Tibial nerve (tissue), 3 donors: ENCODE data around the gene SLC39A11.

Experiments used
- POLR2A ChIP-seq, 2 donors: fragments of 450-650 bp; IDR thresholded peaks; one replicate each; pipeline ENCODE4 v1.6.1; 2017; ENCODE audit warnings: antibody characterized with exemption in 2 of 2, mild to moderate bottlenecking in 2 of 2, moderate library complexity in 2 of 2
- TF ChIP-seq, protein P1 (sequence below), 5 experiments: fragments of 200-600 bp in 3 of 5; fragments of 450-650 bp in 2 of 5; sonication (generic) in 3 of 5; IDR thresholded peaks; one replicate each; pipeline ENCODE4 v1.5.1; 2016 to 2019; ENCODE audit warnings: antibody characterized with exemption in 5 of 5, mild to moderate bottlenecking in 3 of 5, moderate library complexity in 2 of 5

DNA sequence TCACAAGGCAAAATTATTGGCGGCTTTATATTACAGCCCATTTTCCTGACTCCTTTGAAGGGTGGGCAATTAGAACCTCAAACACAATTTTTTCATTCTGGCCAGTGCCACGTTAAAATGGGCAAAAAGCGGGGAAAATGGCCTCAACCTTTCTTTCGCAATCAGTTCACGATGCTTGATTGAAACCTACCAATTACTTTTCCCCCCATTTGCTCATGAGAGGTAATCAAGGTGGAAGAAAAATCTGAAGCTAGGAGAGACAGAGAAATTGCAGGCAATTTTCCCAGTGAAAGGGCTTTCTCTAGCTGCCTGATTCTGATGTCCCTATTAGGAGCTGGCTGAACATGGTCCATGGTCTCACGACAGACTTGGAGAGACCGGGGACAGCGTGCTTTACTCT lies 215.1 kb downstream of the SLC39A11 start:
- TF ChIP-seq, protein P1, sequence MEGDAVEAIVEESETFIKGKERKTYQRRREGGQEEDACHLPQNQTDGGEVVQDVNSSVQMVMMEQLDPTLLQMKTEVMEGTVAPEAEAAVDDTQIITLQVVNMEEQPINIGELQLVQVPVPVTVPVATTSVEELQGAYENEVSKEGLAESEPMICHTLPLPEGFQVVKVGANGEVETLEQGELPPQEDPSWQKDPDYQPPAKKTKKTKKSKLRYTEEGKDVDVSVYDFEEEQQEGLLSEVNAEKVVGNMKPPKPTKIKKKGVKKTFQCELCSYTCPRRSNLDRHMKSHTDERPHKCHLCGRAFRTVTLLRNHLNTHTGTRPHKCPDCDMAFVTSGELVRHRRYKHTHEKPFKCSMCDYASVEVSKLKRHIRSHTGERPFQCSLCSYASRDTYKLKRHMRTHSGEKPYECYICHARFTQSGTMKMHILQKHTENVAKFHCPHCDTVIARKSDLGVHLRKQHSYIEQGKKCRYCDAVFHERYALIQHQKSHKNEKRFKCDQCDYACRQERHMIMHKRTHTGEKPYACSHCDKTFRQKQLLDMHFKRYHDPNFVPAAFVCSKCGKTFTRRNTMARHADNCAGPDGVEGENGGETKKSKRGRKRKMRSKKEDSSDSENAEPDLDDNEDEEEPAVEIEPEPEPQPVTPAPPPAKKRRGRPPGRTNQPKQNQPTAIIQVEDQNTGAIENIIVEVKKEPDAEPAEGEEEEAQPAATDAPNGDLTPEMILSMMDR (IDR thresholded peaks at IDR 0.05), result no peak
- TF ChIP-seq POLR2A (IDR thresholded peaks at IDR 0.05), result no peak
